NB4 (cell line): ENCODE measurements around the gene SDHB.
A peak's percentile ranks its signal among the peaks of the same experiment; 100 is the strongest.

Experiments
- DNase-seq: peaks from one replicate; pipeline ENCODE4 v3.0.0; 2010; ENCODE audit warnings: low read depth
- H3K4me3 ChIP-seq: one replicate; pipeline ENCODE4 v1.5.1; 2011; ENCODE audit warnings: mild to moderate bottlenecking, low read depth, low read length, moderate library complexity
- CTCF ChIP-seq: IDR thresholded peaks from one replicate; pipeline ENCODE4 v1.5.1; 2012; ENCODE audit warnings: low read depth, low read length
- MAX ChIP-seq: IDR thresholded peaks from 2 replicates; pipeline ENCODE4 v1.6.1; 2011; ENCODE audit warnings: low read depth, low read length
- MYC ChIP-seq: IDR thresholded peaks from 2 replicates; pipeline ENCODE4 v1.6.1; 2011; ENCODE audit warnings: low read depth, low read length
- POLR2A ChIP-seq: IDR thresholded peaks from 2 replicates; pipeline ENCODE4 v1.6.1; 2011; ENCODE audit warnings: mild to moderate bottlenecking; ENCODE audit not compliant: insufficient read length; ENCODE audit errors: extremely low read depth

SDHB gene

GRCh38 chr1:17052038-17052437 lies 1.8 kb downstream of the SDHB start:
- TF ChIP-seq POLR2A (no peak), MYC (no peak), CTCF (no peak), MAX (no peak)
- no peak for DNase-seq
- H3K4me3 ChIP-seq, result peak overlapping the region; percentile 99

- TF ChIP-seq MYC (no peak), MAX (no peak), POLR2A (no peak), CTCF (no peak)
- DNase-seq, result no peak
- H3K4me3 ChIP-seq, result no peak overlapping the region
Observed at GRCh38 chr1:17047924-17048323, 5.9 kb downstream of the SDHB start.

- H3K4me3 ChIP-seq, result no peak overlapping the region
- no peak for TF ChIP-seq POLR2A
- no peak for TF ChIP-seq MYC
- no peak for TF ChIP-seq CTCF
- no peak for TF ChIP-seq MAX
- DNase-seq, result no peak
Observed at GRCh38 chr1:17046334-17046657, 7.5 kb downstream of the SDHB start.

GRCh38 chr1:17045634-17046333 lies 8.0 kb downstream of the SDHB start:
- peak; percentile 64 for DNase-seq
- no peak overlapping the region for H3K4me3 ChIP-seq
- TF ChIP-seq POLR2A, result no peak
- peak; percentile 64 for TF ChIP-seq CTCF

- DNase-seq, result no peak
- no peak overlapping the region for H3K4me3 ChIP-seq
- TF ChIP-seq POLR2A, result no peak
- TF ChIP-seq CTCF, result no peak
- TF ChIP-seq MAX, result no peak
- no peak for TF ChIP-seq MYC
Observed at GRCh38 chr1:17045150-17045549, 8.7 kb downstream of the SDHB start.

- H3K4me3 ChIP-seq, result no peak overlapping the region
- TF ChIP-seq CTCF, result no peak
- no peak for TF ChIP-seq MYC
- no peak for TF ChIP-seq POLR2A
- no peak for TF ChIP-seq MAX
- DNase-seq, result no peak
Observed at GRCh38 chr1:17043676-17044075, 10.2 kb downstream of the SDHB start.
